ENCODE data around the gene DES.

DES gene

GRCh38 chr2:219462349-219462748 lies 44.2 kb downstream of the DES start:
- no peak for TF ChIP-seq CTCF (conservative IDR thresholded peaks at IDR 0.05; ENCODE audit: low read depth, low read length)
- DNase-seq (ENCODE audit: low read depth) = no peak
- H3K4me3 ChIP-seq (ENCODE audit: low read depth, low read length) = no peak overlapping the region

GRCh38 chr2:219464286-219465032 lies 46.3 kb downstream of the DES start:
- DNase-seq (ENCODE audit: low read depth) = no peak
- no peak for TF ChIP-seq CTCF (conservative IDR thresholded peaks at IDR 0.05; ENCODE audit: low read depth, low read length)
- H3K4me3 ChIP-seq (ENCODE audit: low read depth, low read length) = no peak overlapping the region

- no peak for DNase-seq (ENCODE audit: low read depth)
- H3K4me3 ChIP-seq (ENCODE audit: low read depth, low read length) = no peak overlapping the region
- no peak for TF ChIP-seq CTCF (conservative IDR thresholded peaks at IDR 0.05; ENCODE audit: low read depth, low read length)
These were observed 47.7 kb downstream of the DES start for GRCh38 chr2:219465659-219466561.

DNA sequence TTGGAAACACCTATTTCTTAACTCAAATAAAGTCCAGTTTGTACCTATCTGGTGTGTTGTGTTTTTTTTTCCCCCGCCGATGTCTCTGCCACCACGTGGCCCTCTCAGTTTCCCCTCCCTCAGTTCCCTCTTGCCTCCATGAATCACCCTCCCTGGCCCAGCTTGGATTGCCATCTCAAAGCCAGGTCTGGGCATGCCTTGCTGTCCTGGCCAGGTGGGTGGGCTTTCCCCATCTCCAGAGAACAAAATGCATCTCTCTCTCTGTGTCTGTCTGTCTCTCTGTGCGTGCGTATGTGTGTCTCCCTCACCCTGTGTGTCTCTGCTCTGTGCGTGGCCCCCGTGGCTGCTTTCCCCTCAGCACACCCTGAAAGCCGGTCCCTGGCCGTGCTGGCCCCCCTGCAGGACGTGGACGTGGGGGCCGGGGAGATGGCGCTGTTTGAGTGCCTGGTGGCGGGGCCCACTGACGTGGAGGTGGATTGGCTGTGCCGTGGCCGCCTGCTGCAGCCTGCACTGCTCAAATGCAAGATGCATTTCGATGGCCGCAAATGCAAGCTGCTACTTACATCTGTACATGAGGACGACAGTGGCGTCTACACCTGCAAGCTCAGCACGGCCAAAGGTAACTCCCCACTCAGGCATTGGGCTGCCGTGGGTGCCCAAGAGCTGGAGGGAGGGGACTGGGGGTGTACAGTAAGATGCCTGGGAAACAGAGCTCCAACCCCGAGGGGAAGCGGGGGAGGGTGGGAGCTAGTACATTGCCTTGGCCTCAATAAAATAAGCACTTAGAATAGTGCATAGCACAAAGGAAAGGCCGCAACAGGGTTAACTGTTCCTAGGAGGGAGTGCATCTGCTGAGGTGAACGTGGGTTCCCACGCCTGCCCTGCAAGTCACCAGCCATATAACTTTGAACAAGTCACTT lies 48.9 kb downstream of the DES start:
- no peak overlapping the region for H3K4me3 ChIP-seq (ENCODE audit: low read depth, low read length)
- no peak for DNase-seq (ENCODE audit: low read depth)
- no peak for TF ChIP-seq CTCF (conservative IDR thresholded peaks at IDR 0.05; ENCODE audit: low read depth, low read length)

DNA sequence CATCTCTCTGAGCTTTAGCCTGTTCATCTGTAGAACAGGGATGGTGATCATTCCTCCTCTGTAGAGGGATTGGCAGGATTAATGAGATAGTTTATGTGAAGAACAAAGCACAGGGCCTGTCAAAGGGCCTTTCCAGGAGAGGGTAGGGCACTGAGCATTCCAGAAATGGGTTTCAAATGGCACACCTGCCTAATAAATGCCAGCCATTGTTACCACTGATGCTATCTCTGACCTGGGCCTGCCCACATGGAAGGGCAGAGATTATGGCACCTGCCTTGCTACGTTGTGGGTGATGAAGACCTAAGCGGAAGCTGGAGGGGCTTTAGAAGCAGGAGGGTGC lies 49.5 kb downstream of the DES start:
- TF ChIP-seq CTCF (conservative IDR thresholded peaks at IDR 0.05; ENCODE audit: low read depth, low read length) = no peak
- DNase-seq (ENCODE audit: low read depth) = no peak
- H3K4me3 ChIP-seq (ENCODE audit: low read depth, low read length) = no peak overlapping the region

DNA sequence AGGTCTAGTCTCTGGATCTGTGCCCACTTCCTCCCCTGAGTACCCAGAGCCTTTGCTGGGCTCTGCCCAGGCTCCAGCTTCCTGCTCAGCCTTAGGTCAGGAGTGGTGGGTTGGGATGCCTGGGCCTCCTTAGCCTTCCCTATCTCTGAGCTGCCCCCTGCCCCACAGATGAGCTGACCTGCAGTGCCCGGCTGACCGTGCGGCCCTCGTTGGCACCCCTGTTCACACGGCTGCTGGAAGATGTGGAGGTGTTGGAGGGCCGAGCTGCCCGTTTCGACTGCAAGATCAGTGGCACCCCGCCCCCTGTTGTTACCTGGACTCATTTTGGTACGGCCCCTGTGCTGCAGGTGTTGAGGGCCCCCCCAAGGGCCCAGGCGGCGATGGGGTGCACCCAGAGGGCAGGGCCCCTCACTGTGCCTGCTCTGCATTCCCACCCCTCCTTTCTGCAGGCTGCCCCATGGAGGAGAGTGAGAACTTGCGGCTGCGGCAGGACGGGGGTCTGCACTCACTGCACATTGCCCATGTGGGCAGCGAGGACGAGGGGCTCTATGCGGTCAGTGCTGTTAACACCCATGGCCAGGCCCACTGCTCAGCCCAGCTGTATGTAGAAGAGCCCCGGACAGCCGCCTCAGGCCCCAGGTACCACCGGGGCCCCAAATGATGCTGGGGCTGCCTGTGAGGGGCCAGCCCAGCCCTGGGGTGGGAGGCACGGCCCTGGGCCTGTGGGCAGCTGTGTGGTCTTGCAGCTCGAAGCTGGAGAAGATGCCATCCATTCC lies 50.4 kb downstream of the DES start:
- TF ChIP-seq CTCF (conservative IDR thresholded peaks at IDR 0.05; ENCODE audit: low read depth, low read length) = no peak
- no peak for DNase-seq (ENCODE audit: low read depth)

More for the DNA sequence above, 50.4 kb downstream of the DES start:
- no peak overlapping the region for H3K4me3 ChIP-seq (ENCODE audit: low read depth, low read length)
